ENCODE measurements around the gene SNRPB2.
A peak's percentile ranks its signal among the peaks of the same experiment; 100 is the strongest.

SNRPB2 gene

GRCh38 chr20:16694161-16694560 is 35.7 kb upstream of the SNRPB2 start:
- H3K27me3 ChIP-seq (ENCODE audit: insufficient read depth, low read length, poor library complexity, severe bottlenecking), result no peaks in the 10 kb centered on the region

GRCh38 chr20:16695628-16696027 is 34.2 kb upstream of the SNRPB2 start:
- H4K20me1 ChIP-seq (ENCODE audit: insufficient read depth, low read length, poor library complexity, severe bottlenecking), result no peaks in the 10 kb centered on the region
- no peaks in the 10 kb centered on the region for H3K27me3 ChIP-seq (ENCODE audit: insufficient read depth, low read length, poor library complexity, severe bottlenecking)
- no peak overlapping the region for H2AFZ ChIP-seq (ENCODE audit: low read length)
- TF ChIP-seq EZH2phosphoT487 (IDR thresholded peaks at IDR 0.05; ENCODE audit: borderline replicate concordance) (no peak), CTCF (conservative IDR thresholded peaks at IDR 0.05; ENCODE audit: low read length) (no peak)
- H3K9ac ChIP-seq (ENCODE audit: low read depth, low read length, poor library complexity, severe bottlenecking), result no peak overlapping the region
- H3K9me3 ChIP-seq (ENCODE audit: insufficient read depth, low read depth, low read length), result no peaks in the 10 kb centered on the region
- H3K79me2 ChIP-seq (ENCODE audit: insufficient read depth, low read length), result no peaks in the 10 kb centered on the region
- no peaks in the 10 kb centered on the region for H3K36me3 ChIP-seq (ENCODE audit: insufficient read depth, low read length)
- no peak overlapping the region for H3K4me3 ChIP-seq (ENCODE audit: low read length, poor library complexity, severe bottlenecking)
- no peaks in the 10 kb centered on the region for H3F3A ChIP-seq (ENCODE audit: low read depth)
- H3K9me2 ChIP-seq (replicated peaks; ENCODE audit: low read depth, low read length), result no peaks in the 10 kb centered on the region
- no peak overlapping the region for H3K4me2 ChIP-seq (ENCODE audit: low read depth, low read length, poor library complexity, severe bottlenecking)
- peaks cover 9% of the 10 kb centered on the region for H3K4me1 ChIP-seq (ENCODE audit: insufficient read depth, low read length, poor library complexity, severe bottlenecking)

More at GRCh38 chr20:16694161-16694560, 35.7 kb upstream of the SNRPB2 start:
- no peaks in the 10 kb centered on the region for H3K9me2 ChIP-seq (replicated peaks; ENCODE audit: low read depth, low read length)
- no peaks in the 10 kb centered on the region for H3K9me3 ChIP-seq (ENCODE audit: insufficient read depth, low read depth, low read length)
- H3K4me2 ChIP-seq (ENCODE audit: low read depth, low read length, poor library complexity, severe bottlenecking), result no peak overlapping the region
- no peaks in the 10 kb centered on the region for H4K20me1 ChIP-seq (ENCODE audit: insufficient read depth, low read length, poor library complexity, severe bottlenecking)
- TF ChIP-seq CTCF (conservative IDR thresholded peaks at IDR 0.05; ENCODE audit: low read length) (no peak), EZH2phosphoT487 (IDR thresholded peaks at IDR 0.05; ENCODE audit: borderline replicate concordance) (no peak)
- no peak overlapping the region for H3K9ac ChIP-seq (ENCODE audit: low read depth, low read length, poor library complexity, severe bottlenecking)
- H3F3A ChIP-seq (ENCODE audit: low read depth), result no peaks in the 10 kb centered on the region
- peaks cover 9% of the 10 kb centered on the region for H3K4me1 ChIP-seq (ENCODE audit: insufficient read depth, low read length, poor library complexity, severe bottlenecking)
- H3K4me3 ChIP-seq (ENCODE audit: low read length, poor library complexity, severe bottlenecking), result no peak overlapping the region
- no peaks in the 10 kb centered on the region for H3K79me2 ChIP-seq (ENCODE audit: insufficient read depth, low read length)
- no peaks in the 10 kb centered on the region for H3K36me3 ChIP-seq (ENCODE audit: insufficient read depth, low read length)
- no peak overlapping the region for H2AFZ ChIP-seq (ENCODE audit: low read length)

GRCh38 chr20:16699293-16699692 is 30.5 kb upstream of the SNRPB2 start:
- no peaks in the 10 kb centered on the region for H3K9me3 ChIP-seq (ENCODE audit: insufficient read depth, low read depth, low read length)
- H3K79me2 ChIP-seq (ENCODE audit: insufficient read depth, low read length), result no peaks in the 10 kb centered on the region
- no peak overlapping the region for H3K4me2 ChIP-seq (ENCODE audit: low read depth, low read length, poor library complexity, severe bottlenecking)
- H3K36me3 ChIP-seq (ENCODE audit: insufficient read depth, low read length), result no peaks in the 10 kb centered on the region
- no peak for TF ChIP-seq EZH2phosphoT487 (IDR thresholded peaks at IDR 0.05; ENCODE audit: borderline replicate concordance)
- TF ChIP-seq CTCF (conservative IDR thresholded peaks at IDR 0.05; ENCODE audit: low read length), result 0 out of 2 replicates have a peak, but pooled peaks have one; percentile 20
- no peak overlapping the region for H2AFZ ChIP-seq (ENCODE audit: low read length)
- H3K27me3 ChIP-seq (ENCODE audit: insufficient read depth, low read length, poor library complexity, severe bottlenecking), result no peaks in the 10 kb centered on the region
- H3K4me1 ChIP-seq (ENCODE audit: insufficient read depth, low read length, poor library complexity, severe bottlenecking), result no peaks in the 10 kb centered on the region
- H3K9ac ChIP-seq (ENCODE audit: low read depth, low read length, poor library complexity, severe bottlenecking), result no peak overlapping the region
- H4K20me1 ChIP-seq (ENCODE audit: insufficient read depth, low read length, poor library complexity, severe bottlenecking), result no peaks in the 10 kb centered on the region
- H3K9me2 ChIP-seq (replicated peaks; ENCODE audit: low read depth, low read length), result no peaks in the 10 kb centered on the region
- no peak overlapping the region for H3K4me3 ChIP-seq (ENCODE audit: low read length, poor library complexity, severe bottlenecking)
- H3F3A ChIP-seq (ENCODE audit: low read depth), result no peaks in the 10 kb centered on the region
